Iris pigment epithelial cell (primary cell): ENCODE measurements around the gene EVC2.

Experiments used
- DNase-seq: peaks from one replicate; pipeline ENCODE4 v3.0.0-alpha.2; 2011; ENCODE audit warnings: low read depth

Gene EVC2

GRCh38 chr4:5713861-5714260 is 5.5 kb upstream of the EVC2 start:
- DNase-seq = no peak

- DNase-seq = peak; percentile 24
Measured at GRCh38 chr4:5712931-5713330, 4.6 kb upstream of the EVC2 start.

DNA sequence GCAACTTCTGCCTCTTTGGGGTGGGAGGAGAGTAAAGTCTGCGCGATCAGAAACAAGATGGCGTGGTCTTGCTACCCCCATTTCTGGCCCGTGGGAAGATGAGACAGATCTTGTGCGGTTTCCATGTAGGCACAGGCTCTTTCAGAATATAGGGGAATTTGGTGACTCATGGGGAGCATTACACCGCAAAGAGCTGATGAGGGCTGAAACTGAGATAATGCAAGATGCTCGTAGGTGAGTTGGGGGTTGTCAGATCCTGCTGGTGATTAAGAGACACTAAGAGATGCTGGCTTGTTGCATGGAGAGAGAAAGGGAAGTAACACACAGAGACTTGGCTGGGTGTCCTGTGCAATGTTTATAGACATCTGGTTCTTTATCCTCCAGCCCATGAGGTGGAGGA is 4.2 kb upstream of the EVC2 start:
- DNase-seq = peak; percentile 96

DNA sequence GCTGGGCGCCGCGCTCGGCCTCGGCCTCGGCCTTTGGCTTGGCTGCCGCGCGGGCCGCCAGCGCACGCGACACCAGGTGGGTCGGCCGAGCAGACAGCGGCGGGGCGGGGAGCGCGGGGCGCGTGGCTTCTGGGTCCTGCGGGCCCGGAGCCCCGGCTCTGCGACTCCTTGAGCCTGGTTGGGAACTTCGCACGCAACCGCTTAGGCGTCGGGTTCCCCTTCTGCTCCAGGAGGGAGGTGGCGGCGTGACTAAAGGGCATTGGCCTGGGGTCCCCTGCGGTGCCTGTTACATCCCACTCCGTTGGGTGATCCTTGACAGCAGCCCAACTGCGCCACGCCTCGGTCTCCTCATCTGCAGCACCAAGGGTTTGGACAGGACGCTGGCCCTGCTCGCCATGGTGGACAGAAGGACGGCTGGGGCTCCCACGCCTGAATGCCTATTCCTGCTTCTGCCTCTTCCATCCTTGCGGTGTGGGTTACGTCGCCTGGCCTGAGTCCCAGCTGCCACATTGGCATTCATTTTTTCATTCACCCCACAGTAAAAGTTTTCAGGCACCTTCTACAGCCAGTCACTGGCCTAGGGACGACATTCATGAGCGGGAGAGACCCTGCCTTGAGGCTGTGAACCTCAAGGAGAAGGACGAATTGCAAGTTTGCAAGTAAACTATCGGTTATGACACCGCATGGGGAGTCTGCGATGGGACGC is 3.3 kb upstream of the EVC2 start:
- peak; percentile 68 for DNase-seq

DNA sequence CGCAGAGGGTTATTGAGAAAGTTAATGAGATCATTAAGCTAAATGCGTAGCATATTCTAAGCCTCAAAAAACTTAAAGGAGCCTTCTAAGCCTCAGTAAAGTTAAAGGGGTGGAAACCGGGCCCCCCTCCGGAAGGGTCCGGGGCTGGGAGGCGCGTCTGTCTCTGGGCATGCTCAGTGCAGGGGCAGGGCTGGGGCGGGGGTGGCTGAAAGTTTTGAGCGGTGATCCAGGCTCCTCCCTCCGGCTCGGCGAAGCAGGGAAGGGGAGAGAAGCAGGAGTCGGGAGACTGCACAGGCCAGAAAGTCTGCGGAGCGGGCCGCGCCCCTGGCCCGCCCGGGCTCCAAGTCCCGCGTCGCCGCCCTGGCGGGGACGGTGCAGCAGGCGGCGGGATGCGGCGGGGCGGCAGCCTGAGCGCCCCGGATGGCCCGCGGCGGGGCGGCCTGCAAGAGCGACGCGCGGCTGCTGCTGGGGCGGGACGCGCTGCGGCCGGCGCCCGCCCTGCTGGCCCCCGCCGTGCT is 2.7 kb upstream of the EVC2 start, which contains the start of gene EVC:
Gene EVC, plus strand, starts transcription at position 241 of the 518 bp plus-strand sequence. Its CDS starts 180 bp downstream, at position 421.
- peak; percentile 83 for DNase-seq

DNA sequence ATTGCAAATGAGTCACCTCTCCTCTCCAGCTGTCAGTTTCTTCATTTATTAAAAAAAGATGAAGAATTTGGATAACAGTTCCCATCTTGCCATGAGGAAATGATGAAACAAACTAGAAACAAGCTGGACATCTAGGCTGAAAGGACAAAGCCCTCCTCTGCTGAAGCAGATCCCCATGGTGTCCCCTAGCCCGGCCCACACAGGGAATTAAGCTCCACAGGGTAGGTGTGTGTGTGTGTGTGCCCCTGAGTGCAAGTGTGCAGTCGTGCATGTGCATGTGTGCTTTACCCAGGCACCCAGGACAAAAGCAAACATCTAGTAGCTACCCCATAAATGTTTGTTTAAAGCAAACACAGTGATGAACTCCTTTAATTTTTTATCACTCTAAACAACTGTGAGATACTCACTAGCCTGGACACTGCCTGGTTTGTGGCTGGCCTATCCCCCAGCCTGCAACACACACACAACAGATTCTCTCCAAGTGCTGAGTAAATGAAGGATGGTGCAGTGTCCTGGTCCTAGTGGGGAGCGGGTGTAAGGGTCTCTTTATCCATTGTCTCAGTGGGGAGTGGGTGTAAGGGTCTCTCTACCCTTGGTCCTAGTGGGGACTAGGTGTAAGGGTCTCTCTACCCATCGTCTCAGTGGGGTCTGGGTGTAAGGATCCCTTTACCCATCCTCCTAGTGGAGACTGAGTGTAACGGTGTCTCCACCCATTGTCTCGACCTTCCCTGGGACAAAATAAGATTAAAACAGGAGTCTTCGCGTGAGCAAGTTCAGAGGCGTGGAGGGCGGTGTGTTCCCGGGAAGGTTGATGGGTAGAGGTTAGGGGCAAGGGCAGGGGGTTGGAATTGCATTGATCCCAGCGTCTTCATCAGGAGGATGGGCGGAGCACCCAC is 2.0 kb upstream of the EVC2 start:
- peak; percentile 45 for DNase-seq

DNA sequence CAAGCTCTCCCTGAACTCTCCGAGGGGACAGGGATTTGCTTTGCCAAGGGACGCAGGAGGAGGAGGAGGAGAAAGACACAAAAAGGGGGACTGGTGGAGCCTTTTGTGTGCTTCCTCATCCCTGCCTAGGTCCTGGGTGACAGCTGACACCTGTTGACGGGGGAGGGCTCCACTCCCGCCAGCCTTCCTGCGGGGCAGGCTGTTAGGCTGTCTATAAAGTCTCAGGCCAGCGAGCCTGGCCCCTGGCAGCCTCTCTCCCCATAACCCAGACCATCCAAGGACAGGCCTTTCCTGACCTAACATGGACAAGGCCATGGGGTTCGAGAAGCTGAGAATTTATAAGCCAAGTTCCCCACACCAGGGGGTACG is 832 bp upstream of the EVC2 start:
- DNase-seq = no peak

- DNase-seq = peak; percentile 14
Measured at GRCh38 chr4:5707778-5708448, 446 bp downstream of the EVC2 start.

GRCh38 chr4:5707366-5707765 is 993 bp downstream of the EVC2 start:
- DNase-seq = no peak

DNA sequence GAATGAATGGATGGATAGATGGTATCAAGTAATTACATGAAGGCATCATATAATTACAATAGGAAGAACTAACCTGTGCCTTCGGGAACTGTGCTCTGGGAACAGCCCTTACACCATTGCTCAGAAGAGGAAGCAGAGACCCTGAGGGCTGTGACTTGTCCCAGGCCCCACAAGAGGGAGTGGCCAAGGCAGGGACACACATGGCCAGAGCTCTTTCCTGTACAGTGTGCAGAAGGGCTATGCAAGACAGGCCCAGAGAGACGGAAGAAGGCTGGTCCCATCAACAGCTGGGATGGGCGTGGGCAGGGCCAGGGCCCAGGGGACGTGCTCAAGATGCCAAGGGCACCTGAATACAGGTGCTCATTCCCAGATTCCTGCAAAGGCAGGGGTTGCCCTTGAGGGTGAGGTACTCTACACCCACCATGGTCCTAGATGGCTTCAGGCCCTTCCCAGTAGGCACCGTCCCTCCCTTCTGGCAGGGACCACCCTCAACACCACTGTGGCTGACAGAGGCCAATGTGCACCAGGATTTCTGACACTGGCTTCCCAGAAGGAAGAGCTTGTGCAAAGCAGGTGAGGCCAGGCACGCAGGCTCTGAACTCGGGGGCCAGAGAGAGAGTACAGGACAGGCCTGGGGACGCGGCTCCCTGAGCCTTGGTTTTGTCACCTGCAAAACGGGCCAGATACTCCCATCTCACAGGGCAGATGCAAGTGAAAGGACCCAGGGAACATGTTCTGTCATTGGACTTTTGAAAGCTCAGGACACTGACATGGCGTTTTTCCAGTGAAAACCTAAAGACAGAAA is 1.7 kb downstream of the EVC2 start:
- DNase-seq = no peak

GRCh38 chr4:5705647-5706320 is 2.6 kb downstream of the EVC2 start:
- no peak for DNase-seq

- no peak for DNase-seq
Measured at GRCh38 chr4:5704276-5704675, 4.1 kb downstream of the EVC2 start.

GRCh38 chr4:5703831-5704230 is 4.5 kb downstream of the EVC2 start:
- DNase-seq = no peak

DNA sequence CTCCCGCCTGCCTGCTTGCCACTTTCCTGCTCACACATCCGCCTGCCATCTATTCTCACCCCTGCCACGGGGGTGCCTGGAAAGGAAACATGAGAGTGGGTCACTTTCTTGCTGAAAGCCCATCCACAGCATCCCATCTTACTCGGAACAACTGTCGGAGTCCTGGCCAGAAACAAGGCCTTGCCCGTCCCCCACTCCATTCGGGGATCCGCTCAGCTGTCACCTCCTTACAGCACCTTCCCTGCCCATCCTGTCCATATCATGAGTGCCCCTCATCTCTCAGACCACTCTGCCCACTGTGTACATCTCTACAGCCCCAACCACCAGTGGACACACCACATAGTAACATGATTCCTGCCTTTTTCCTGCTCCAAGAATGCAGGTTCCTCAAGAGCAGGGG is 6.4 kb downstream of the EVC2 start:
- no peak for DNase-seq

- no peak for DNase-seq
Measured at GRCh38 chr4:5700459-5700858, 7.9 kb downstream of the EVC2 start.

- DNase-seq = no peak
Measured at GRCh38 chr4:5696341-5696740, 12.0 kb downstream of the EVC2 start.

GRCh38 chr4:5693871-5694270 is 14.5 kb downstream of the EVC2 start:
- no peak for DNase-seq

- DNase-seq = no peak
Measured at GRCh38 chr4:5691491-5692132, 16.7 kb downstream of the EVC2 start.

GRCh38 chr4:5689065-5689464 is 19.3 kb downstream of the EVC2 start:
- DNase-seq = no peak

GRCh38 chr4:5686338-5686737 is 22.0 kb downstream of the EVC2 start:
- no peak for DNase-seq

DNA sequence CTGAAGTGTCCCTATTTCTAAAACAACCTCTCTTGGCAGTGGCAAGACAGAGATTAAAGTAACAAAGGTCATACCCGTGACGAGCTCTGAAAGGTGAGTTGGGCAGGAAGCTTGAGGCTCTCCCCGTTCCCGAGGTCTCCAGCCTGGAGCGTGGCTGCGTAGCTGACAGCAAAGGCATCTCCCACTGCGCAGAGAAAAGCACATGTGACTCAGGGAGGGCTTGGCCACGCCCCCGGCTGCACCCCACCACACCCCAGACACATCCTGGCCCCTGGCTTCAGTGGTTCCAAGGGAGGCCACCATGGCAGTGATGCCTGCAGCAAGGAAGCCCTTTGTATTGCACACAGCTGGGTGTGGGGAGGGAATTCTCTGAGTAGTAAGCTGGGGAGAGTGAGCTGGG is 23.1 kb downstream of the EVC2 start:
- DNase-seq = no peak
